ENCODE results near the gene LEMD1. TPM values are rescaled to one million over a fixed set of nuclear protein-coding genes. Genes with fewer than 3 reads are reported as not detected.

The LEMD1 gene
- total RNA-seq, 1 experiment from 2014 or later, result 16.7 TPM

GRCh38 chr1:205424901-205425600, 3.2 kb upstream of the LEMD1 start:
- no peaks in the 10 kb centered on the region for H3K4me1 ChIP-seq (replicated peaks; ENCODE audit: insufficient read depth)
- no peak for DNase-seq
- no peaks in the 10 kb centered on the region for H3K36me3 ChIP-seq (ENCODE audit: low read depth)
- H3K27ac ChIP-seq, result no peak overlapping the region
- CTCF ChIA-PET, result interaction anchor here (0.6 kb wide), 1 partner anchor 233 kb away, joined by 5 read pairs; no protein-coding TSS in a partner anchor
- no peak overlapping the region for H3K4me2 ChIP-seq
- H3K4me3 ChIP-seq, result no peak overlapping the region
- no TSS peak for BruUV-seq (replicated peaks)
- H3K9me2 ChIP-seq (ENCODE audit: insufficient read depth), result no peaks in the 10 kb centered on the region
- POLR2A ChIA-PET (ENCODE audit: unreplicated experiment), result interaction anchor here (0.6 kb wide), 1 partner anchor 22 kb away, joined by 3 read pairs; no protein-coding TSS in a partner anchor
- no peaks in the 10 kb centered on the region for H3F3A ChIP-seq (ENCODE audit: insufficient read depth, low read depth)
- H3K27me3 ChIP-seq (ENCODE audit: insufficient read depth, low read depth), result peaks cover 64% of the 10 kb centered on the region; the same call in 1 of the 2 replicates
- H4K20me1 ChIP-seq (ENCODE audit: insufficient read depth), result no peaks in the 10 kb centered on the region
- H3K9me3 ChIP-seq (ENCODE audit: insufficient read depth, low read depth), result no peaks in the 10 kb centered on the region
- no peak for TF ChIP-seq EZH2 (IDR thresholded peaks at IDR 0.05; ENCODE audit: low read depth)
- no peak for TF ChIP-seq CTCF (conservative IDR thresholded peaks at IDR 0.05)
- no peaks in the 10 kb centered on the region for H3K79me2 ChIP-seq (ENCODE audit: low read depth)
- intact Hi-C loops (cut with micrococcal nuclease; ENCODE audit: unreplicated experiment), result no loop called here
- H2AFZ ChIP-seq, result no peak overlapping the region

GRCh38 chr1:205423814-205424399, 2.1 kb upstream of the LEMD1 start:
- DNase-seq, result no peak
- H3K27me3 ChIP-seq (ENCODE audit: insufficient read depth, low read depth), result peaks cover 55% of the 10 kb centered on the region; the same call in 1 of the 2 replicates
- H3K4me2 ChIP-seq, result no peak overlapping the region
- H2AFZ ChIP-seq, result no peak overlapping the region
- TF ChIP-seq EZH2 (IDR thresholded peaks at IDR 0.05; ENCODE audit: low read depth) (no peak), CTCF (conservative IDR thresholded peaks at IDR 0.05) (no peak)
- ChIA-PET POLR2A (ENCODE audit: unreplicated experiment) (interaction anchor here (0.7 kb wide), 1 partner anchor 89 kb away, joined by 7 read pairs; no protein-coding TSS in a partner anchor), CTCF (interaction anchor here (0.8 to 1.4 kb wide), 2 partner anchors 17 to 62 kb away, joined by 3 read pairs; no protein-coding TSS in a partner anchor)
- H4K20me1 ChIP-seq (ENCODE audit: insufficient read depth), result no peaks in the 10 kb centered on the region
- no peak overlapping the region for H3K27ac ChIP-seq
- H3K9me3 ChIP-seq (ENCODE audit: insufficient read depth, low read depth), result no peaks in the 10 kb centered on the region
- no peaks in the 10 kb centered on the region for H3K36me3 ChIP-seq (ENCODE audit: low read depth)
- H3F3A ChIP-seq (ENCODE audit: insufficient read depth, low read depth), result no peaks in the 10 kb centered on the region
- no peaks in the 10 kb centered on the region for H3K4me1 ChIP-seq (replicated peaks; ENCODE audit: insufficient read depth)
- H3K4me3 ChIP-seq, result no peak overlapping the region
- no peaks in the 10 kb centered on the region for H3K9me2 ChIP-seq (ENCODE audit: insufficient read depth)
- intact Hi-C loops (cut with micrococcal nuclease; ENCODE audit: unreplicated experiment), result loop anchor here (1.0 kb wide), 1 partner anchor 61 kb away; no protein-coding TSS in a partner anchor
- BruUV-seq (replicated peaks), result no TSS peak
- H3K79me2 ChIP-seq (ENCODE audit: low read depth), result no peaks in the 10 kb centered on the region

GRCh38 chr1:205422993-205423642, 1.3 kb upstream of the LEMD1 start:
- POLR2A ChIA-PET (ENCODE audit: unreplicated experiment), result interaction anchor here (0.7 kb wide), 1 partner anchor 88 kb away, joined by 7 read pairs; no protein-coding TSS in a partner anchor
- BruUV-seq (replicated peaks), result no TSS peak
- Histone ChIP-seq H2AFZ (no peak overlapping the region), H4K20me1 (ENCODE audit: insufficient read depth) (no peaks in the 10 kb centered on the region), H3K27ac (no peak overlapping the region), H3K9me2 (ENCODE audit: insufficient read depth) (no peaks in the 10 kb centered on the region), H3K27me3 (ENCODE audit: insufficient read depth, low read depth) (peaks cover 49% of the 10 kb centered on the region; the same call in 1 of the 2 replicates), H3K4me2 (no peak overlapping the region), H3K4me1 (replicated peaks; ENCODE audit: insufficient read depth) (no peaks in the 10 kb centered on the region), H3K36me3 (ENCODE audit: low read depth) (no peaks in the 10 kb centered on the region), H3F3A (ENCODE audit: insufficient read depth, low read depth) (no peaks in the 10 kb centered on the region), H3K9me3 (ENCODE audit: insufficient read depth, low read depth) (no peaks in the 10 kb centered on the region), H3K4me3 (no peak overlapping the region), H3K79me2 (ENCODE audit: low read depth) (no peaks in the 10 kb centered on the region)
- intact Hi-C loops (cut with micrococcal nuclease; ENCODE audit: unreplicated experiment), result loop anchor here (1.0 kb wide), 1 partner anchor 62 kb away; no protein-coding TSS in a partner anchor
- no peak for TF ChIP-seq EZH2 (IDR thresholded peaks at IDR 0.05; ENCODE audit: low read depth)
- TF ChIP-seq CTCF (conservative IDR thresholded peaks at IDR 0.05), result peak; percentile 56
- no peak for DNase-seq
- CTCF ChIA-PET, result interaction anchor here (0.6 to 1.4 kb wide), 2 partner anchors 28 to 62 kb away, joined by 3 to 5 read pairs; no protein-coding TSS in a partner anchor

Measured in PC-9 (cell line).